NK-92 treated with Interleukin-12 subunit alpha and Interleukin-12 subunit beta, amount 100 ng/mL, for 24 hours (cell line): ENCODE data around the gene TMEM272.
"Not testable (repeated sequence)": the region's sequence is repeated elsewhere in the genome, so short reads cannot be mapped to it uniquely, and the experiment has no call there.

Source experiments
- DNase-seq: peaks from one replicate; lab custom pipeline; 2025; lab: John Stamatoyannopoulos, UW

The TMEM272 gene

DNA sequence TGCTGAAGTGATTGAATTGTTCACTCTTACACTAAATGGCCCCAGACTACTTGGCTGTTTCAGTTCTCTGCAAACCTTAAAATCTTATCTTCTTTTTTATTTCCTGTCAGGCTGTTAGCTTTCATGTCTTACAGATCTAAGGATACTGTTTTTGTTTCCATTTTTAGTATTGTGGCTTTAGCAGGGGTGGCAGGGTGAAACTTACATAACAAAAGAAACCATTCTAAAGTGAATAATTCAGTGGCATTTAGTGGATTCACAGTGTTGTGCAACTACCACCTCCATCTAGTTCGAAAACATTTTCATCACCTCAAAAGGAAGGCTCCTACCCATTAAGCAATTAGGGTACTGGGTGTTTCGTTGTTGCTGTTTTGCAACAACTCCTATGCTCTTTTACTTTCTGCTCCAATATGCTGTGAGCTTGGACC lies 19.8 kb downstream of the TMEM272 start:
- no peak for DNase-seq

DNA sequence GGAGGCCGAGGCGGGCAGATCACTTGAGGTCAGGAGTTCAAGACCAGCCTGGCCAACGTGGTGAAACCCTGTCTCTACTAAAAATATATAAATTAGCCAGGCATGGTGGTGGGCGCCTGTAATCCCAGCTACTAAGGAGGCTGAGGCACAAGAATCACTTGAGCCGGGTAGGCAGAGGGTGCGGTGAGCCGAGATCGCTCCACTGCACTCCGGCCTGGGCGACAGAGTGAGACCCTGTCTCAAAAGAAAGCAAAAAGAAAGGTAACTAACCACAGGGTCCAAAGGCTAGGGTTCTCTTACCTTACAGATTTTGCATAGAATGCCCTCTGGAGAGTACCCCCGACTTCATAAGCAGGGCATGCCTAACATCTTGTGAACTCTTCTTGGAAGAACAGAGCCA lies 20.3 kb downstream of the TMEM272 start:
- DNase-seq: not testable (repeated sequence)

DNA sequence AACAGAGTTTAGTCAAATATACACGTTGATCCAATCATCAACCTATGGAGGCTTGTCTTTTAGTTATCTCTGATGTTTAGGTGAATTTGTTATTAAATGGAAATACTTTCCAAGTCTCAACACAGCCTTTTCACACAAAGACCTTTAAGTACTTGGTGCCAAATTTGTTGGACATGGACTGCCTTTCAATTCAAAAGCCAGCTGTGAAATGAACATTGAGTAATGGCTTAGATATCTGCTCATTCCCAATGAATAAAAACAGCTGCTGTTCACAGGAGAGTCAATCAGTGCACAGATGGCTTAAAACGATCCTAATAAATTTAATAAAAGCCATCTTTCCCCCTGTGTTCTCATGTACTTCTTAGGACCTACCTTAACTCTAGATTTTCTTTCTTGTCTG lies 21.1 kb downstream of the TMEM272 start:
- no peak for DNase-seq

- no peak for DNase-seq
Observed at GRCh38 chr13:51823359-51823758, 21.6 kb downstream of the TMEM272 start.

- no peak for DNase-seq
Observed at GRCh38 chr13:51822106-51822815, 22.7 kb downstream of the TMEM272 start.

DNA sequence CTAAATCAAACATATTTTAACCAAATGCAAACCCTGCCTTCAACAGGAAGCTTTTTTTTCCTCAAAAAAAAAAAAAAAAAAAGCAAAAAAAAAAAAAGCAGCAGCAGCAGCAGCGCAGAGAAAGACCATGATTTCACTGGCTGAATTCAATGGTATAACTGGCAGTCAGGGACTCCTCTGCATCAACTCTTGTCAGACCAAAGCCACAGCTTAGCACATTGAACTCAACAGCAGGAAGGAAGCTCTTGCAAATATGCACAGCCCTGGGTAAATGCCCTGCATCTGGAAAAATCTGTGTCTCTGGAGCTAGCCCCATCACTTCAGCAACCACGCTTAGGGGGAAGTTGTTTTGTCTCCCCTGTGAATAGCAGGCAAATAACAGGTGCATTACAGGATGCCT lies 23.4 kb downstream of the TMEM272 start:
- peak; percentile 17 for DNase-seq

DNA sequence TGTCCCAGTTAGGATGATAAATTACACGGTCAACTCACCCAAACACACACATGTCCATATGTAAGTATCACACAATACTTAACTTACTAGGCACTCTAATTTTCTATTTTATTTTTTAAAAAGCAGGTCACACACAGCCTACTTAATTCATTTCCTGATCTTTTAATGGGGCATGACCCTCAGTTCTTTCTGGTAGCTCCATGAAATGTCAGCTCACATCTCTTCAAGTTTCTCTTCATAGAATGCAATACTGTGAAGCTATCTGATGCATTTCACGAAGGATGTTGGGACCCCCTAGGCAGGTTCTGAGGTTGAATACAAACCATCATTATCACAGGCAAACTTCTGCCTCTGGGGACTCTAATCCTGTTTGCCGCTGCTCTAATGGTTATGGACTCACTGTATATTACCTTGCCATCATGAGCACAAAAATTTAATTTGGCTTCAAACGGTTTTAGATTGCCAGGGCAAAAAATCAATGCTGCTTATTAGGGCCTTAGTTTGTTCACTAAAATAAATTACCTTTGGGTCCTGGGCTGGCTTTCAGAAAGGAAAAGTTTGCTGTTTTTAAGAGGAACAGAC lies 24.9 kb downstream of the TMEM272 start:
- DNase-seq: no peak

DNA sequence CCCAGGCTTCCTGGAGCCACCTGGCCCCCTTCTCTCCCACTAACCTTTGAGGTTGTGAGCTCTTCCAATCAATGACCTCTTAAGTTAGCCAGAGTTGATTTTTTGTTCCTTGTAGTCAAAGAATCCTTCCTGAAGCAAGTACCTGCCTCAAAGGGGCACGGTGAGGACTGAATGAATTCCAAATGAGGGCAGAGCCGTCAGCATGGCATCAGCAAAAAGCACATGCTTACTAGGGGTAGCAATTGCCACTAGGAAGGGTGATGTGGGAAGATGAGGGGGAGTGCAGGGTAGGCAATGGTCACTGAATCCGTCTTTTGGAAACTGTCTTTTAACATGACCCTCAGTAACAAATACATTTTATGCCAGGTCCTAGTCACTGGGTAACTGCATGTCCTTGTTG lies 25.4 kb downstream of the TMEM272 start:
- DNase-seq: no peak

DNA sequence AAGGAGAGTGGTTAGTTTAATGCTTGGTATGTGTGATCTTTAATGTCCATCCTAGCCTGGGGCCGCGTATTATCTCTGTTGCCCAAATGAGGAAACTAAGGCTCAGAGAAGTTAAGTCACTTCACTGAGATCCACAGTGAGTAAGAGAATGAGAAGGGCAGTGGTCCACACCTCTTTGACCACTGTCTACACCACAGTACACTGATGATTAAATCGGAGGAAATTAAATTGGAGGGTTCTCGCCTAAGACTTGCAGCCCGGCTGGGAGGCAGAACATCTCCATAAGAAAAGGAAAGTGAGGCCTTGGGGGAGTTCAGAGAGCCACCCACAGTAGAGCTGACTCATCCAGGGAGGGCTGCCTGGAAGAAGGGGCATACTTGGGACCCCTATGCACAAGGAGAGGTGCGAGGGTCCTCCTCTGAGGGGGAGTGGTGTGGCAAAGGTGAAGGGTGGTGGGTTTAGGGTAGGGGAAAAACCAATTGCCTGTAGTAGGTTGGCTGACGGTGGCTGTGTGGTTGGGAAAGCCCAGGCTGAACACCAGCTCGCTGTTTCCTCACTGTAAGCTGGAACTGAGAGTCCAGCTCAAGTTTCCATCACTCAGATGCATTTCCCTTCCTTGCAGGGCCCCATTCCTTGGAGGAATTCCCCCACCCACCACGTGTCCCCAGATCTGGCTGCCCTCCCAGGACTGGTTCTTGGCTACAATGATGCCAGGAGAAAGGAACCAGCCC lies 26.0 kb downstream of the TMEM272 start:
- DNase-seq: no peak

DNA sequence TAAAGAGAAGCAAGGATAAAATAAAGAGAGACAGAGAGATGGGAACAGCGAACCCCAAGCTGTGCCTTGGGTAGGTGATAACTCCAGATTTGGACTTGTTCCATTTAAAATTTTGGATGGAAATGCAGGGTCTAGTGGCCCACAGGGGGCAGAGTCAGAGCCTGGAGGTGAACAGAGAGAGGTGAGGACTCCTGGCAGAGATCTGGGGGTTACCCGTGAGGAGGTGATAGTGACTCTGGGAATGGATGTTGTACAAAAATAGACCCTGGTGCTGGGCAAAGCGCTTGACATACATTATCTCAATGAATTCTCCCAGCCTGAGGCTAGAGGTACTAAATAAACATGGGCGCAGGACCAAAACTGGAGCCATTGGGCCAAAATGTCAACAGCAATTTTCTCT lies 26.7 kb downstream of the TMEM272 start:
- DNase-seq: no peak

DNA sequence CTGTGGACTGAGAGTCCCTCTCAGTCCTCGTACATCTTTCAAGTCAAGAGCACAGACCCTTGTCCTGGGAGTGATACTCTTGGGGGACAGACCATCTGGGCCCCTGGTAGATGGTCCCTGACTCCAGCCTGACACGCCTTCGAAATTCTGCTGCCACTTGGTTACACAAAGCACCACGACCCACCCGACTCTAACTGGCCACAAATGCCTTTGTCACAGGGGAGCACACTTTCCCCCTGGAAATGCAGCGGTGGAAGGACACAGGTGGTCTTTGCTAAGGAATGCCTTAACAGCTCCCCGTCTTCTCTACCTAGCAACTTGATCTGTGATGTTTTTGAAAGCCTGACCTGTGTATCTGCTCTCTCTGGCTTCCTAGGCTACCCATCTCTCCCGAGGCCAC lies 27.3 kb downstream of the TMEM272 start:
- DNase-seq: no peak

DNA sequence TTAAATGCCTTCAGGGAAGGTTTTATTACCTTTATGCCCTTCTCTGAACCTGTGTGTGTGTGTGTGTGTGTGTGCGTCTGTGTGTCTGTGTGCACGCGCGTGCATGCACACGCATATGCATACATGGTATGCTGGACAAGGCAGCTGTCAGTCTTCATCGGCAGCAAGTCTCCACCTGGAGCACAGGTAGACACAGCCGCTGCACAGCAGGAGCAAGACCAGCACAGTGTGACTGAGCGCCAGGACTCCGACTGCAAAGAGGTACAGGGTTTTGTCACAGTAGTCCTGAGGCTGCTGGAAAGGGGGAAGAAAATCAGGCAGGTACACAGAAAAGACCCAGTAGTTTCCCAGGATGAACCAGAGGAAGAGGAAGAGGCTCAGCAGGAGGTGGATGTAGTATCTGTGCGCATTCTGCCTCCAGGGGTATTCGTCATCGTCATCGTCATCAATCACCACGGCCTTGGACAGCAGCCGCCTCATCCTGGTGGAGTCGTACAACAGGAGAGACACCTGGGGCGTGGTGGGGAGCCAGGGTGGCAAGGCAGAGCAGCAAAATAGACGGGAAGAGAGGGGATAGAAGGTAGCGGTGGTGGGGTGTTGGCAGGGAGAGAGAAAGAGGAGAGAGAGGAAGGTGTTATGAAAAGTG lies 28.2 kb downstream of the TMEM272 start:
- no peak for DNase-seq

- no peak for DNase-seq
Observed at GRCh38 chr13:51815848-51816247, 29.1 kb downstream of the TMEM272 start.

DNA sequence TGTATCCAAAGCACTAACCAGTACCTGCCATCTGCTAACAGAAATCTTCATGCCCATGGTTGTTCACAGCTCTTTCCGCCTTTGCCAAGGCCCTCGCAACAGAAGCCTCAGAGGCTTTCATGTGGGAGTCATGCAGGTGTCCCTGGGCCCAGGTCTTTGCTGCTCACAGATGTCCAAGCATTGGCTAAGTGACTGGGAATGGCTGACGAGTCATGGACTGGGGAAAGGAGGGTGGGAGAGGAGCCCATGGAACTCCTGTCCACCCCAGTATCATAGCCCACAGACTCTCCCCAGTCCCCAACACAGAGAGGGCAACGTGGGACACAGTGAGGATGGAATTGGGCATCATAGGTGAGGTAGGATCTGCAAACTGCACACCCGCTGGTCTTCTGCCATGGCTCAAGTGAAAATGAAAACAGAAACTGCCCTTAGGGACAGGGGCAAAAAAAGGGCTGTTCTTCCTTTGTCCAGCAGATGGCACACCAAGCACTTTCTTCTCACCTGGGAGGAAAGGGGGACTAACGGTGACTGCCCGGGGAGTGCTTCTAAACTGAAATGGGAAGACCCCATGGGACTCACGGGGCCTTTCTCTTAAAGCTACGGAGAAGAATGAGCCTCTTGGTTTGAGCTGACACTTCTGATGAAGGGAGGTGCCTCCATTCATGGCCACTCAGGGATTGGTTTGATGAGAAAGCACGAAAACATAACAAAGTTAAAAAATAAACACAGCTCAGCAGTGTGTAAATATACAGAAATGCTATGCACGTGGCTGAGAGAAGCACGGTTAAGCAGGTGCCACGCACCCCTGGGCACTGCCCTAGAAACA lies 29.9 kb downstream of the TMEM272 start:
- DNase-seq: peak; percentile 62

GRCh38 chr13:51814071-51814470 lies 30.9 kb downstream of the TMEM272 start:
- DNase-seq: no peak

GRCh38 chr13:51811920-51812451 lies 33.0 kb downstream of the TMEM272 start:
- peak; percentile 61 for DNase-seq

- DNase-seq: no peak
Observed at GRCh38 chr13:51811046-51811445, 33.9 kb downstream of the TMEM272 start.

DNA sequence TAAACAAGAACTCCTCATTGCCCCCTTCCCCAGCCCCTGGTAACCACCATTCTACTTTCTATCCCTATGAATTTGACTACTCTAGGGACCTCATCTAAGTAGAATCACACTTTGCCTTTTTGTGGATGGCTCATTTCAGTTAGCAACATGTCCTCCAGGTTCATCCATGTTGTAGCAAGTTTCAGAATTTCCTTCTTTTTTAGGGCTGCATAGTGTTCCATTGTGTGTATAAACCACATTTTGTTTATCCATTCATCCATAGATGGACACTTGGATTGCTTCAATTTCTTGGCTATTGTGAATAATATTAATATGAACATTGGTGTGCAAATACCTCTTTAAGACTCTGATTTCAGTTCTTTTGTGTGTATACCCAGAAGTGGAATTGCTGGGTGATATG lies 36.2 kb downstream of the TMEM272 start:
- no peak for DNase-seq

DNA sequence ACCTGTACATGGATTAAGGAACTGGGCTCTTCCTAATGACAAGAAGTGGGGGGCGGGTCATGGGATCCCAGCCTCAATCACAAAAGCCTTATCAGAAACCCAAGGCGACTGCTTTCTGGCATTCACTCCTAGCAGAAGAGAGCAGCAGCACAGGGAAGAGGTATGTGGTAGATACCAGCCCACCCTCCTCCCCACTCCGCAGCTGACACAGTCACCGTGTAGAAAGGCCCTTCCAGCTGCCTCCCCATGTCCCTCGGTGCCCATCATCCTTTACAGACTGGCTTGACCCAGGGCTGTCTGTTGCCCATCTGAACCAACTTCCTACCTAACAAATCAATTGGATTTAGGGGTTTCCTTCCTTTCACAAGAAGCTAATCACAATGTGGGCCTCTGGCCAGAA lies 37.9 kb downstream of the TMEM272 start:
- DNase-seq: no peak

GRCh38 chr13:51806566-51806965 lies 38.4 kb downstream of the TMEM272 start:
- DNase-seq: no peak

DNA sequence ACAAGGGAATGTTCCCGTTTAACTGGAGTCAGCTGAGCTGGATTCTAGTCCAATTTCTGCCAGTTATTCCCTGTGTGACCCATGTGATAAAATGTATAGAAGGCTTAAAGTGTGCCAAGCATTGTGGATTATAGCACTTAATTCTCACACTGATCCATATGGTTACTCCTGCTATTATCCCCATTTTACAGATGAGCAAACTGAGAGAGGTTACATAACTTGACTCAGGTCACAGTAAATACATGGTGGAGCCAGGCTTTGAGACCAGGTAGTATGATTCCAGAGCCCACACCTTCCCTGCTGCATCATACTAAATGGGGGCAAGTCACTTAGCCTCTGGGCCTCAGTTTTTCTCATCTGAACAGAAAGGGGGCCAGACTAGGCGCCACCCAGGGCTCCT lies 39.1 kb downstream of the TMEM272 start:
- no peak for DNase-seq

GRCh38 chr13:51805313-51805712 lies 39.7 kb downstream of the TMEM272 start:
- no peak for DNase-seq
